Upper lobe of right lung (tissue), 1 donor: ENCODE measurements around the gene PPFIA1. TPM values are rescaled to one million over a fixed set of nuclear protein-coding genes. Genes with fewer than 3 reads are reported as not detected.

Experiments
- ATAC-seq: fragments of 200-7000 bp; cut with Tn5 transposase; one replicate; pipeline ENCODE4 v1.9.1; 2020; ENCODE audit warnings: mild to moderate bottlenecking, moderate library complexity
- DNase-seq: peaks from one replicate; pipeline ENCODE4 v3.0.0-alpha.2; 2020
- H3K27ac ChIP-seq: fragments of 200-600 bp; one replicate; pipeline ENCODE4 v1.8.0; 2022
- H3K27me3 ChIP-seq: fragments of 200-600 bp; one replicate; pipeline ENCODE4 v1.8.0; 2022; ENCODE audit warnings: mild to moderate bottlenecking
- H3K36me3 ChIP-seq: fragments of 200-600 bp; one replicate; pipeline ENCODE4 v1.8.0; 2022
- H3K4me1 ChIP-seq: fragments of 200-600 bp; one replicate; pipeline ENCODE4 v1.8.0; 2022
- H3K4me3 ChIP-seq: fragments of 200-600 bp; one replicate; pipeline ENCODE4 v1.8.0; 2022; ENCODE audit warnings: mild to moderate bottlenecking
- H3K9me3 ChIP-seq: fragments of 200-600 bp; one replicate; pipeline ENCODE4 v1.8.0; 2022
- intact Hi-C: fragments of 100-400 bp; cut with DNase I; formaldehyde crosslinking; loops from one replicate; pipeline ENCODE4 v1.11.0; 2022
- total RNA-seq: library from RNA; stranded (reverse); fragmentation: NEBNext Ultra II Directional; extraction: Animal tissue kit (Norgen Biotek cat#: 25700); gene quantifications from one replicate; pipeline ENCODE4 v1.2.1, GENCODE V29; 2021
- TF ChIP-seq, protein P1 (sequence below): fragments of 200-600 bp; IDR thresholded peaks from one replicate; pipeline ENCODE4 v1.8.0; 2022; ENCODE audit warnings: antibody characterized with exemption
- donor health status: DM: no; HTN: yes; CAD: no; lungs with severe emphysema.

Gene PPFIA1
- total RNA-seq, 1 donor from 2014 or later, result 73.3 TPM

DNA sequence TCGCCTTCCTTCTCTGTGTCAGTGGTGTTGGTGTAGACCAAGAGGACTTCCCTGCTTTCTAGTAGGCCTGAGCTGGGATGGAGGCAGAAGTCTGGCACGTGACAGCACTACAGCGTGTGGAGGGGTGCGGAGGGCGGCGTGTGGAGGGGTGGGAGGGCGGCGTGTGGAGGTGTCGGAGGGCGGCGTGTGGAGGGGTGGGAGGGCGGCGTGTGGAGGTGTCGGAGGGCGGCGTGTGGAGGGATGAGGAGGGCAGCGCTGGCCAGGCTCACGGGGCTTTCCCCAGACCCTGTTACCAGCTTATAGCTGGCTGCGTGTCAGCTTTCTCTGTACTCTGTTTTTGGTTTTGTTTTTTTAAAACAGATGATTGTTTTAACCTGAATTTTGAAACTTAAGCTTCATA, 82.1 kb downstream of the PPFIA1 start:
- no peak for DNase-seq
- Histone ChIP-seq H3K4me1 (no peaks in the 10 kb centered on the region), H3K27ac (no peak overlapping the region), H3K9me3 (no peaks in the 10 kb centered on the region), H3K4me3 (no peak overlapping the region), H3K36me3 (peaks cover 65% of the 10 kb centered on the region), H3K27me3 (no peaks in the 10 kb centered on the region)
- TF ChIP-seq, protein P1, sequence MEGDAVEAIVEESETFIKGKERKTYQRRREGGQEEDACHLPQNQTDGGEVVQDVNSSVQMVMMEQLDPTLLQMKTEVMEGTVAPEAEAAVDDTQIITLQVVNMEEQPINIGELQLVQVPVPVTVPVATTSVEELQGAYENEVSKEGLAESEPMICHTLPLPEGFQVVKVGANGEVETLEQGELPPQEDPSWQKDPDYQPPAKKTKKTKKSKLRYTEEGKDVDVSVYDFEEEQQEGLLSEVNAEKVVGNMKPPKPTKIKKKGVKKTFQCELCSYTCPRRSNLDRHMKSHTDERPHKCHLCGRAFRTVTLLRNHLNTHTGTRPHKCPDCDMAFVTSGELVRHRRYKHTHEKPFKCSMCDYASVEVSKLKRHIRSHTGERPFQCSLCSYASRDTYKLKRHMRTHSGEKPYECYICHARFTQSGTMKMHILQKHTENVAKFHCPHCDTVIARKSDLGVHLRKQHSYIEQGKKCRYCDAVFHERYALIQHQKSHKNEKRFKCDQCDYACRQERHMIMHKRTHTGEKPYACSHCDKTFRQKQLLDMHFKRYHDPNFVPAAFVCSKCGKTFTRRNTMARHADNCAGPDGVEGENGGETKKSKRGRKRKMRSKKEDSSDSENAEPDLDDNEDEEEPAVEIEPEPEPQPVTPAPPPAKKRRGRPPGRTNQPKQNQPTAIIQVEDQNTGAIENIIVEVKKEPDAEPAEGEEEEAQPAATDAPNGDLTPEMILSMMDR, result no peak
- intact Hi-C loops, result no loop called here
- ATAC-seq, result no peak

DNA sequence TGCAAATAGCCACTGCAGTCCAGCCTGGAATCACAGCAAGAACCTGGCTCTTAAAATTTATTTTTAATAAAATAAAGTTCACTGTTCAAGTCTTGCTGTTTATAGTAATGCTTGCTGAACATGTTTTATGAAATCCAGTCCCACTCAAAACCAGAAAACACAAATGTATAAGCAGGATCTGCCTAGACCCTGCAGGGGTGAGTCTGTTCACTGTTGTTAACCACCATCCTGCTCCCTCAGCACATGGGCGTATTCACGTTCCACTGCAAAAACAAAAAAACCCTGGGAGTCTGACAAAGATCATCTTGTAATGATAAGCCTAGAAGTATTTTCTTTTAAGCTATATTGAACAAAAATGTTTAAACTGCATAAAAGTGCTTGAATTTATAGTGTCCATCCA, 82.8 kb downstream of the PPFIA1 start:
- DNase-seq (no peak), ATAC-seq (no peak)
- Histone ChIP-seq H3K4me3 (no peak overlapping the region), H3K27ac (no peak overlapping the region), H3K36me3 (peaks cover 61% of the 10 kb centered on the region), H3K4me1 (no peaks in the 10 kb centered on the region), H3K27me3 (no peaks in the 10 kb centered on the region), H3K9me3 (no peaks in the 10 kb centered on the region)
- intact Hi-C loops, result no loop called here
- TF ChIP-seq, protein P1, result no peak

DNA sequence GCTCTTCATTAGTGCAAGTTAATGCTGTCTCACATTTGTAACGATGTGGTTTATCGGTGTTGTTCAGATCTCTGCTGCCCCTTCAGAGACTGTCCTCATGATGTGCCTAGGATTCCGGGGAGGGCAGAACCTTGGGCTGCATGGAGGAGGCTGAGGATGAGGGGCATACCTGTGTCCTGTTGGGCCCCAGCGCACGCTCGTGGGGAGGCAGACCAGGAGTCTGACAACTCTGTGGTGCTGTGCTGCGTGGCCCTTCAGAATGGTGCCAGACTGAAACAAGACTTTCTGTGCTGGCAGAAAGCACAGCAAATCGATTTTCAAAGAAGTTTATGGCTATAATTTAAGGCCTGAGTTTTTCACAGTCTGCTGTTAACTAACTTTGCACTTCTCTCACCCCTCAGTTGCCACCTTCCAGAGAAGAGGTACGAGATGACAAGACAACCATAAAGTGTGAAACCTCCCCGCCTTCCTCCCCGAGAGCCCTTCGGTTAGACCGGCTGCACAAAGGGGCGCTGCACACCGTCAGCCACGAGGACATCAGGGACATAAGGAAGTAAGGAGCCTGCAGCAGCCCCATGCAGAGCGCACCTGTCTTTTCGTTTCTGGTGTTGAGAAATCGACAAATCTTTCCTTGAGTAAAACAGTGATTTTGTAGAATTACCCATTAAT, 83.5 kb downstream of the PPFIA1 start:
- peaks cover 61% of the 10 kb centered on the region for H3K36me3 ChIP-seq
- intact Hi-C loops, result no loop called here
- no peak for ATAC-seq
- H3K4me3 ChIP-seq, result no peak overlapping the region
- no peaks in the 10 kb centered on the region for H3K27me3 ChIP-seq
- no peak overlapping the region for H3K27ac ChIP-seq
- TF ChIP-seq, protein P1, result no peak
- no peaks in the 10 kb centered on the region for H3K4me1 ChIP-seq
- H3K9me3 ChIP-seq, result no peaks in the 10 kb centered on the region
- no peak for DNase-seq

DNA sequence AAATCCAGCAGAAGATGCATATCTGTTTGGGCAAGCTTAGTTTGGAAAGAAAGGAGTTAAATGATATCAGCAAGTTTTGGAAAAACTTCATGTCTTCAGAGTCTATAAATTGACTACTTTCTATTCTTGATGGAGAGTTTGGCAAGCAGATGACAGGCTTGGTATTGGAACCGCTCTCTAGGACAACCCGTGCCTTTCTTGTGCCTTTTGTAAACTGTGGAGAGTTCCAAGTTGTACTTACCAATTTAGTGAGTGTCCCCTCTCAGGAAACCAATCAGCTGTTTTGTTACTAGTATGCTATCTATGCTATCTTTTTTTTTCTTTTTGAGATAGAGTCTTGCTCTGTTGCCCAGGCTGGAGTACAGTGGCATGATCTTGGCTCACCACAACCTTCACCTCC, 84.1 kb downstream of the PPFIA1 start:
- DNase-seq, result no peak
- Histone ChIP-seq H3K9me3 (no peaks in the 10 kb centered on the region), H3K4me1 (no peaks in the 10 kb centered on the region), H3K36me3 (peaks cover 61% of the 10 kb centered on the region), H3K27ac (no peak overlapping the region), H3K4me3 (no peak overlapping the region), H3K27me3 (no peaks in the 10 kb centered on the region)
- TF ChIP-seq, protein P1, result no peak
- intact Hi-C loops, result no loop called here
- ATAC-seq, result no peak

DNA sequence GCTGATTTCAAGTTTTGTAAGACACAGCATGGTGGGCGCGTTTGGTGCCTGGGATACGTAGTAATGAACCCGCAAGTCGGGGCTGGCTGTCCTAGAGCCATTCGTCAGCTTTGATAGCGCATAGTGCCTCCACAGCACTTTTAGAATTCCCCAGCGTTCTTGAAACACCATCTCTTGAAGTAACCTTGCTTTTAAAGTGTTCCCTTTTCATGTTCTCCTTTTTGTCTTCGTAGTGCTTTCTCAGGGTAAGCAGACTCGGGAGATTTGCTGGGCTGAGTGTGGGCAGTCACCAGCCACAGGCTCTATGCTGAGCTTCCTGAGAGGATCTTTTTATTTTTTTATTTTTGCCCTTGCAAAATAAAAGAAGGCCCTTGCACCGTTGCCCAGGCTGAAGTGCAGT, 88.3 kb downstream of the PPFIA1 start:
- Histone ChIP-seq H3K9me3 (no peaks in the 10 kb centered on the region), H3K36me3 (peaks cover 89% of the 10 kb centered on the region), H3K27me3 (no peaks in the 10 kb centered on the region), H3K4me1 (no peaks in the 10 kb centered on the region), H3K4me3 (no peak overlapping the region), H3K27ac (no peak overlapping the region)
- intact Hi-C loops, result no loop called here
- TF ChIP-seq, protein P1, result no peak
- ATAC-seq, result peak; percentile 82
- no peak for DNase-seq
